ENCODE results near the gene ARHGAP30.

DNA sequence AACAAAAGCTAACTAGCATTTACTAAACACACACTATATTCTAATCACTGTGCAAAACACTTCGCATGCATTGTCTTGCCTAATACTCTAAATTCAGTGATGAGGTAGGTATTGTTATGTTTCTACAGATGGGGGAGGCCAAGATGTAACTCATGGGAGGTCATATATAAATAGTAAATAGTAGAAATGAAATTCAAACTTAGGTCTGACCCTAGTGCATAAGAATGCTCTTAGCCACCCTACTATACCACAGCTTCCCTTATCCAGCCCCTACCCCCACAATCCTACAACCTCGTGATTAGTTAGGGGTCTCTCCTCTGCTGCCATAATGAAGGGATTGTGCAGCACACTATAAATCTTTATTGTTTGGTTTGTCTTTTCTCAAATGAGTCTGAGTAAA, 44.9 kb upstream of the ARHGAP30 start:
- TF ChIP-seq, protein P1, sequence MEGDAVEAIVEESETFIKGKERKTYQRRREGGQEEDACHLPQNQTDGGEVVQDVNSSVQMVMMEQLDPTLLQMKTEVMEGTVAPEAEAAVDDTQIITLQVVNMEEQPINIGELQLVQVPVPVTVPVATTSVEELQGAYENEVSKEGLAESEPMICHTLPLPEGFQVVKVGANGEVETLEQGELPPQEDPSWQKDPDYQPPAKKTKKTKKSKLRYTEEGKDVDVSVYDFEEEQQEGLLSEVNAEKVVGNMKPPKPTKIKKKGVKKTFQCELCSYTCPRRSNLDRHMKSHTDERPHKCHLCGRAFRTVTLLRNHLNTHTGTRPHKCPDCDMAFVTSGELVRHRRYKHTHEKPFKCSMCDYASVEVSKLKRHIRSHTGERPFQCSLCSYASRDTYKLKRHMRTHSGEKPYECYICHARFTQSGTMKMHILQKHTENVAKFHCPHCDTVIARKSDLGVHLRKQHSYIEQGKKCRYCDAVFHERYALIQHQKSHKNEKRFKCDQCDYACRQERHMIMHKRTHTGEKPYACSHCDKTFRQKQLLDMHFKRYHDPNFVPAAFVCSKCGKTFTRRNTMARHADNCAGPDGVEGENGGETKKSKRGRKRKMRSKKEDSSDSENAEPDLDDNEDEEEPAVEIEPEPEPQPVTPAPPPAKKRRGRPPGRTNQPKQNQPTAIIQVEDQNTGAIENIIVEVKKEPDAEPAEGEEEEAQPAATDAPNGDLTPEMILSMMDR (IDR thresholded peaks at IDR 0.05; ENCODE audit: low read length): no peak
- TF ChIP-seq EZH2 (IDR thresholded peaks at IDR 0.05; ENCODE audit: borderline replicate concordance, low read length): no peak

Measured in OCI-LY1 (cell line).